Suppressor macrophage treated with lipopolysaccharide for 4 hours (primary cell): Measurements from ENCODE around the gene TPP1.

Source experiments
- DNase-seq: peaks from one replicate; pipeline ENCODE4 v3.0.0-alpha.2; 2020

The TPP1 gene

GRCh38 chr11:6646918-6647679, 27.9 kb upstream of the TPP1 start:
- peak; percentile 67 for DNase-seq

- DNase-seq: no peak
These were observed 27.3 kb upstream of the TPP1 start for GRCh38 chr11:6646576-6646917.

DNA sequence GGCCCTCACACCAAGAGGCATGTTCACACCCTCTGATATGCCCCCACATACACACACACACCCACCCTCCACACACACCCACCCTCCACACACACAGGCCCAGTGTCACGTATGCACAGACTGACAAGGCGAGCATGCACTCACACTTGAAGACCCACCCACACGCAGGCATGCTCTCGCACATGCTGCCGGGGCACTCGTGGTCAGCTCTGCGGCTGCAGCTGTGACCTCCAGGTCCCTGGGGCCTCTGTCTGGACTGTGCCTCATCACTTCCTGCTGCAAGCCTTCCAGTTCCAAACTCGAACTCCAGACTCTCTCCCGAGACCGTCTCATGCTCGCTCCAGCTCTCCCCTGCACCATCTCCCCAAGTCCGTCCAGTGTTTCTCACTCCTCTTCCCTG, 26.8 kb upstream of the TPP1 start:
- DNase-seq: peak; percentile 30

GRCh38 chr11:6642957-6643356, 23.7 kb upstream of the TPP1 start:
- no peak for DNase-seq

- DNase-seq: no peak
These were observed 21.9 kb upstream of the TPP1 start for GRCh38 chr11:6640985-6641701.

- no peak for DNase-seq
These were observed 21.1 kb upstream of the TPP1 start for GRCh38 chr11:6640036-6640984.

DNA sequence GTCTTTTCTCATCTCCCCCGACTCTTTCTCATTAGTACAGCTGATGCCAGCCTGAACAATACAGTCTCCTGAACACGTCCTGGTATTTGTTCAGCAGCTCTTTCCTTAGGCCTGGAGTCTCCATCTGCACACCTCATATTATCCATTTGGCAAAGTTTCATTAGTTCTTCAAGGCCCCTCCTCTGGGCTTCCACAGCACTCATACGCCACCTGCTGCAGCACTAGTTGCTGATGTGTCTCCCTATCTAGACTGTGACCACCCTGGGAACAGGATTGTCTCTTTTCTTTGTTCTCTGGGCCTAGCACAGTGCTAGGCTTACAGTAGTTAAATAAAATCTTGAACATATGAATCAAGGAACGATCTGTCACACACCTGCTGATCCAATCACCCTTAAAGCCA, 19.2 kb upstream of the TPP1 start:
- no peak for DNase-seq

GRCh38 chr11:6637871-6638270, 18.6 kb upstream of the TPP1 start:
- DNase-seq: no peak

GRCh38 chr11:6636480-6636879, 17.3 kb upstream of the TPP1 start:
- no peak for DNase-seq

DNA sequence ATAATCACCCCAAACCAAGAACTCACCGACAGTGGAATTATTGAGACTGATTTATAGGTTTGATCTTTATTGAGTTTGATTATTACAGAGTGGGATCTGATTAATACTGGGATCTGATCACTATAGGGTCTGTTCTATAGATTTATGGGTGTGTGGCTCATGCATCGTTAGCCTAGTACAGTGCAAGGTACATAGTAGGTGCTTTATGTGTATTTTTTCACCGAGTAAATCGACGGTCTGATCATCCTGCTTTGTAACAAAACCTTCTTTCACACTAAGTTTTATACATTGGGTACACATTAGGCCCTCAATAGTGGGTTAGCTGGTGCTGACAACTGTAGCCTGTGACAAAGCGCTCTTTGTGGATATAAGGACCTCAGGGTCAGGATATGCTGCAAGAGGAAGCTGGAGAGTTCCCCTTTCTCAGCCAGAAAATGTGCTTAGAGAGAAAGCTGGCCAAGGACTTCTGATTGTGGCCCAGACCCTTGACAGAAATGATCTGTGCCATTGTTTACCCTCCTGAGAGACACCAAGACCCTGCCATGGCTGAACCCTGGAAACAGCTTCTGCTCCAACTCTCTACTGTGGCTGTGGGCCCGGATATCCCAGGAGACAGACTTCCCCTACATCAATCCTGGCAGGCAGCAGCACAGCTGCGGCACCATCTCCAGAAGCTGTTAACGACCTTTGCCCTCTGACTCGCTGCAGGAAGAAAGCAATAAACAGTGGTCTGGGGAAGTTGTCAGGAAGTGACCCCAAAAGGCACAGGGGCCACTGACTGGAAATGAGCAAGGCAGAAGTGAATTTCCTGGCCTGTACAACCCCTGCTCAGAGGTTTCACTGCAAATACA, 16.1 kb upstream of the TPP1 start:
- peak; percentile 75 for DNase-seq

GRCh38 chr11:6634534-6634933, 15.3 kb upstream of the TPP1 start:
- DNase-seq: no peak

DNA sequence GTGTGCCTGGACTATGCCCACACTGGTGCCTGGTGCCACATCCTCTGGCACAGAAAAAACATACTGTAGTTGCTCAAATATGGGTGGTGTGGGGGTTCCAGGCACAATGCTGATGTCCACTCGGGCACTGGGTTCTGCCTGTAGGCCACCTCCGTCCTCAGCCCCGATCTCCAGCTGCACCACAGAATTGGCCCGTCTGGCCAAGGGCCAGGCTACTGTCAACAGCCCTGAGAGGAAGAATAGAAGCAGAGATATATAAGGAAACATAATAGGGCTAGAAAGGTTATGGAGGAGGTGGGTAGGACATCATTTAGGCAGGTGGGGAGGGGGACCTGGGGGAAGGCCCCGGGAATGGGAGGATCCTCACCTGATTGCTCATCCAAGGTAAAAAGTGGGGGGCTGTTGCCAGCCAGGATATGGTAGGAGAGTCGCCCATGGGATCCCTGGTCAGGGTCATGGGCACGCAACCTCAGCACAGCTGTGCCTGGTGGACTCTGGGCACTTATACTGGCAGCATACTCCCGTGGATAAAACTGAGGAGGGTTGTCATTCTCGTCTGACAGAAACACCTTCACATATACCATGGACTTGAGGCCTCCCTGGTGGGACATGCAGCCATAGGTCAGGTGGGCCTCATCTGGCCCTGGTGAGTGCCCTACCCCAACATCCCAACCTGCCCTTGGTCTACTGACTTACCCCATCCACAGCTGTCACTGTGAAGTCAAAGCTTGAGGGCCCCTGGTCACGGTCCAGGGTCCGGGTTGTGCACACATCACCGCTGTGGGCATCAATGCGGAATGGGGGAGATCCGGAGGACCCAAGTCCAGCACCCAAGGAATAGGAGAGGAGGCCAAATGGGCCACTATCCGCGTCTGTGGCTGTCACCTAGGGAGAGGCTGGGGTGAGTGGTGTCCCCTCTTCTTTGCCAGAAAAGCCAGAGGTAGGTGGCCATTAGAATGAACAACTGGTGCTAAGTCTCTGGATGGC, 14.5 kb upstream of the TPP1 start:
- DNase-seq: no peak

- DNase-seq: no peak
These were observed 13.2 kb upstream of the TPP1 start for GRCh38 chr11:6632116-6633073.

DNA sequence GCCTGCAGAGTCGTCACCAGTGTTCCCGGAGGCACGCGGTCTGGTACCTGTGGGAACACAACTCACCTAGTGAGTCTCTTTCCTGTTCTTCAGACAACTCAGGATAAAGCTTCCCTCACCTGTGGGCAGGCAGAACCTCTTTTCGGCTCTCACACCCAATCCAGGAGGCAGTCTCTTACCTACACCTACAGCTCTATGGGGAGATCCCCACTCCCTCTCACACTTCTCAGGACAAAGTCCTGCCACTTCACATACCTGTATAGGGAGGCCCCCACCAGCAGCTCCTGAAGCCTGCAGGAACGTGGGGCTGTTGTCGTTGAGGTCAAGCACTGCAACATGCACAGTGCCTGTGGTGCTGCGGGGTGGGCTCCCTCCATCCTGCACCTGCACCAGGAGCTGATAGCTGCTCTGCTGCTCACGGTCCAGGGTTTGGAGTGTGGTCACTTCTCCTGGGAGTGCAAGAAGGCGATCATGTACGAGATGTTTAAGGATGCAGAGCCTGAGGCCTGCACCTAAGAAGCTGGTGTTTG, 12.2 kb upstream of the TPP1 start:
- no peak for DNase-seq

- no peak for DNase-seq
These were observed 11.5 kb upstream of the TPP1 start for GRCh38 chr11:6630632-6631291.

GRCh38 chr11:6629892-6630631, 10.8 kb upstream of the TPP1 start:
- no peak for DNase-seq

DNA sequence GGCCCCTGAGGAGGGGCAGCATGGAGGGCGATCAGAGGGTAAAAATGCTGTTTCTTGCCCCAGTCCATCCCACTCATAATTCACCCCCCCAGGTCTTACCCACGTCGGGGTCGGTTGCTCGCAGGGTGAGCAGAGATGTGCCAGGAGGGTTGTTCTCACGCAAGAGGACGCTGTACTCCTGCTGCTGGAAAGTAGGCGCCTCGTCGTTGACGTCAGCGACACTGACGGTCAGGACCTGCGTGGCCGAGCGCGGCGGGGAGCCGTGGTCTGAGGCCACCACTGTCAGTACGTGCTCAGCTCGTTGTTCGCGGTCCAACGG, 10.3 kb upstream of the TPP1 start:
- DNase-seq: no peak

- DNase-seq: no peak
These were observed 9.3 kb upstream of the TPP1 start for GRCh38 chr11:6628526-6628925.
